ENCODE results near the gene SLC39A9. TPM values are rescaled to one million over a fixed set of nuclear protein-coding genes. Genes with fewer than 3 reads are reported as not detected.

The SLC39A9 gene
- total and polyA plus RNA-seq, 2 of the 4 experiments (the other 2 are of a cell fraction) = 41.4 to 168 TPM

- peak overlapping the region; percentile 25; the same call in 1 of the 2 replicates for H3K4me2 ChIP-seq (ENCODE audit: low read depth, low read length)
- peaks cover 6% of the 10 kb centered on the region for H3K36me3 ChIP-seq (ENCODE audit: control insufficient read depth, insufficient read depth, low read length)
- POLR2A ChIA-PET (ENCODE audit: unreplicated experiment) = interaction anchor here (0.7 kb wide), 1 partner anchor 307 kb away, joined by 13 read pairs; no protein-coding TSS in a partner anchor
- H4K20me1 ChIP-seq (ENCODE audit: insufficient read depth, low read length) = peaks cover 9% of the 10 kb centered on the region; the same call in 1 of the 2 replicates
- H3K18ac ChIP-seq (ENCODE audit: low read depth, low read length) = no peak overlapping the region
- peak overlapping the region; percentile 50; the same call in 1 of the 2 replicates for H4K91ac ChIP-seq (ENCODE audit: insufficient read depth, low read depth, low read length)
- H3K9me1 ChIP-seq (ENCODE audit: insufficient read depth, low read length) = peaks cover 7% of the 10 kb centered on the region
- BruUV-seq (replicated peaks) = no TSS peak
- peak overlapping the region; percentile 40 for H2BK5ac ChIP-seq (ENCODE audit: low read depth, low read length, poor library complexity, severe bottlenecking)
- H3K23ac ChIP-seq (ENCODE audit: low read depth, low read length) = peak overlapping the region; percentile 87
- H2BK15ac ChIP-seq (ENCODE audit: low read depth, low read length) = peak overlapping the region; percentile 57; the same call in 1 of the 3 replicates
- H3K27me3 ChIP-seq (ENCODE audit: control insufficient read depth, insufficient read depth, low read length) = no peaks in the 10 kb centered on the region
- H3K4me1 ChIP-seq (ENCODE audit: control insufficient read depth, insufficient read depth, low read length) = peaks cover 3% of the 10 kb centered on the region; the same call in 1 of the 2 replicates
- H2BK20ac ChIP-seq (ENCODE audit: low read depth, low read length) = peak overlapping the region; percentile 86
- H3K4ac ChIP-seq (ENCODE audit: low read depth, low read length) = peak overlapping the region; percentile 82
- in situ Hi-C loops (cut with MboI; ENCODE audit: low sequenced_read_pairs) = loop anchor here (5.0 kb wide), 1 partner anchor 213 kb away; no protein-coding TSS in a partner anchor
- H3K14ac ChIP-seq (replicated peaks; ENCODE audit: low read depth, low read length) = peak overlapping the region; percentile 61; the same call in 1 of the 2 replicates
- H3K56ac ChIP-seq (ENCODE audit: extremely low read depth, insufficient read depth, low read length) = peak overlapping the region; percentile 59; the same call in 1 of the 2 replicates
- peak overlapping the region; percentile 45 for H2AFZ ChIP-seq (replicated peaks; ENCODE audit: low read length, poor library complexity)
- H3K4me3 ChIP-seq (ENCODE audit: insufficient read depth, low read depth, low read length) = no peak overlapping the region
- 8% methylated on average over 2 of the region's 6 CpGs; no CpG with 5 or more reads in 1 of the 2 experiments for WGBS, 2 experiments (ENCODE audit: extremely low coverage in 2 of 2, insufficient read length in 1 of 2)
- DNase-seq (peak; percentile 98), ATAC-seq (ENCODE audit: low read depth) (peak; percentile 83)
- H2AK9ac ChIP-seq (replicated peaks; ENCODE audit: low read depth, low read length, poor library complexity) = peak overlapping the region; percentile 42
- no peak overlapping the region for H3K9ac ChIP-seq (ENCODE audit: low read depth, low read length)
- H3K9me3 ChIP-seq (ENCODE audit: control insufficient read depth, insufficient read depth, low read length) = no peaks in the 10 kb centered on the region
- H2AK5ac ChIP-seq (ENCODE audit: low read depth, low read length) = no peak overlapping the region
- no peak overlapping the region for H4K5ac ChIP-seq (ENCODE audit: low read depth, low read length)
- peak overlapping the region; percentile 66 for H2BK120ac ChIP-seq (ENCODE audit: low read depth, low read length)
- dilution Hi-C loops (cut with HindIII; ENCODE audit: low sequenced_read_pairs, unreplicated experiment) = no loop called here
- intact Hi-C loops (cut with micrococcal nuclease) = no loop called here
- peaks cover 3 to 9% of the 10 kb centered on the region in 2 experiments; a peak in 2 of 4 replicates for H3K79me1 ChIP-seq (ENCODE audit: low read depth in 1 of 2, low read length in 2 of 2)
- CTCF ChIA-PET = interaction anchor here (0.6 to 1.4 kb wide), 3 partner anchors 44 to 309 kb away, joined by 3 to 4 read pairs (median 4); no protein-coding TSS in a partner anchor
- H3K27ac ChIP-seq (ENCODE audit: insufficient read depth, low read length) = peak overlapping the region; percentile 65
- peak overlapping the region; percentile 33 to 84; a peak in 3 of 4 replicates for H4K8ac ChIP-seq (ENCODE audit: low read depth in 2 of 2, low read length in 2 of 2)
- TF ChIP-seq MXI1 (IDR thresholded peaks at IDR 0.05; ENCODE audit: borderline replicate concordance, low read depth, low read length) (no peak), FOS (IDR thresholded peaks at IDR 0.05; ENCODE audit: low read depth, low read length) (peak; percentile 95), USF2 (IDR thresholded peaks at IDR 0.05; ENCODE audit: low read depth, low read length) (peak; percentile 86), SMC3 (IDR thresholded peaks at IDR 0.05; ENCODE audit: low read depth, low read length) (no peak), CHD1 (IDR thresholded peaks at IDR 0.05; ENCODE audit: low read depth, low read length) (no peak), RCOR1 (IDR thresholded peaks at IDR 0.05; ENCODE audit: insufficient replicate concordance, low read length) (no peak), MAFK (IDR thresholded peaks at IDR 0.05; ENCODE audit: low read depth, low read length) (no peak), CTCF (conservative IDR thresholded peaks at IDR 0.05; ENCODE audit: low read depth, low read length) (no peak), ELK1 (IDR thresholded peaks at IDR 0.05; ENCODE audit: borderline replicate concordance, low read depth, low read length) (no peak), RFX5 (IDR thresholded peaks at IDR 0.05; ENCODE audit: low read depth, low read length) (no peak), BHLHE40 (IDR thresholded peaks at IDR 0.05; ENCODE audit: low read depth, low read length) (no peak), RAD21 (IDR thresholded peaks at IDR 0.05; ENCODE audit: low read length) (no peak), NFE2L2 (IDR thresholded peaks at IDR 0.05; ENCODE audit: low read depth, low read length) (no peak; the same call in 1 of the 2 replicates), POLR2A (IDR thresholded peaks at IDR 0.05; ENCODE audit: low read depth, low read length) (0 out of 2 replicates have a peak, but pooled peaks have one; percentile 16), MAZ (IDR thresholded peaks at IDR 0.05; ENCODE audit: borderline replicate concordance, low read depth, low read length) (peak; percentile 45; the same call in 1 of the 2 replicates)
Observed at GRCh38 chr14:69464829-69465228, 66.3 kb downstream of the SLC39A9 start.
